ENCODE results near the gene RCN2. TPM values are rescaled to one million over a fixed set of nuclear protein-coding genes. Genes with fewer than 3 reads are reported as not detected.

The RCN2 gene
- 39.7 and 83.2 TPM in 2 replicates for total RNA-seq

DNA sequence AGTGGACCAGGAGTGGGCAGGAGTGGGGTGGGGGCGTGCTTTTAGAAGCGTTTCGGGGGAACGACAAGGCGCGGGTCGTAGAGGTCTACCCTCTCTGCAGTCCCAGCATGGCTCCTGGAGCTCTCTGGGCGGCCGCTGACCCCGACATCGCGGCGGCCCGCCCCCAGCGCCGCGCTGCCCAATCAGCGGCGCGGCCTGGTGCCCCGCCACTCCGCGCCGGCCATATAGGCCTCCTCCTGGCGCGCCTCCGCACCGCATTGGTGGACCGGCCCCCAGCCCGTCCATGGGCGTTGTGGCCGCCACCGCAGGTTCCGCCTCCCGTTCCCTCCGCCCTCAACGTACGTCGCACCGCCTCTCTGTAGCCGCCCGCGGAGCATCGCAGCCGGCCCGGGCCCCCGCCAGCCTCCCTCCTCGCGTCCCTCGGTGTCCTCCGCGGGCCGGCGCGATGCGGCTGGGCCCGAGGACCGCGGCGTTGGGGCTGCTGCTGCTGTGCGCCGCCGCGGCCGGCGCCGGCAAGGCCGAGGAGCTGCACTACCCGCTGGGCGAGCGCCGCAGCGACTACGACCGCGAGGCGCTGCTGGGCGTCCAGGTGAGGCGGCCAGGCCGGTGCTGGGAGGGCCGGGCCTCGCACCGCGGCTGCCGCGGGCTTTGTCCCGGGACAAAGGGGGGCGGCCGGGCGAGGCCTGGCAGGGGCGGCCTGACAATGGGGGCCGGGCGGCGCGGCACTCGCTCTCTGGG lies at the start of gene RCN2:
Gene RCN2, plus strand, starts transcription at position 353 of the 738 bp plus-strand sequence. Its CDS starts 93 bp downstream, at position 446.

DNA sequence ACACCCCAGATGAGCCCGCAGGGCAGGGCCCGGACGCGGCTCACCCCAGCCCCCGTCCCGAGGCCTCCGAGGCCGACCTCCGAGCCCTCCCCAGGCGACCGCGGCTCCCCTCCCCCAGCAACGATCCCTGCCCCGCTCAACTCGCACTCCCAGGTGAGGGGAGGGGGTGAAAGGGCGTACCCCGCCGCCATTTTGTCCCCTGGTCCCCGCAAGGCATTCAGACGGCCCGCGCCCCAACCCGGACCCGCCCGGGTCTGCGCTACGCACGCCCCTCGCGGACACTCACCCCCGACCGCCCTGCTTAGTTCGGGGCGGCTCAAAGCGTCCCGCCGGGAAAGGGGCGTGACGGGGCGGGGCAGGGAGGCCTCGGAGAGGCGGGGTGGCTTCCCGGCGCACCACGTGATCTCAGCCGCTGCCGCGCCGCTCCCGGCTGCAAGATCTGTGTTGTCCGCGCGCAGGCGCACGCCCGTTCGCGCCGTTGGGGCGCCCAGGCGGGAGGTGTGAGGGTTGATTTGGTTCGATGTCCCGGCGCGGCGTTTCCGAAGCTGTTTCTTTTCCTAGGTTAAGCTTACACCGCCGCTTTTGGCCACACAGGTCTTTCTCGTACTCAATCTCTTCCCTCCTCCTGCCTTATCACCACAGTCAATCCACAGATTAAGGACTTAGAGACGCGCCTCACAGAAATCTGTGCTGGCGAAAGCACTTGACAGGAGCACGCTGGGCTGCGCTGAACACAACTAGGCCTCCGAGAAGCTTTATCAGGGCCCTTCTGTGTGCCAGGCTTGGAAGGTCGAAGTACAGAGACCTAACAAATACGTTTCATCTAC lies 26.3 kb upstream of the RCN2 start, which contains the start of gene SCAPER:
Gene SCAPER, minus strand, starts transcription at position 328 of the 827 bp plus-strand sequence. CDS start 21,523 bp downstream, outside the sequence.

DNA sequence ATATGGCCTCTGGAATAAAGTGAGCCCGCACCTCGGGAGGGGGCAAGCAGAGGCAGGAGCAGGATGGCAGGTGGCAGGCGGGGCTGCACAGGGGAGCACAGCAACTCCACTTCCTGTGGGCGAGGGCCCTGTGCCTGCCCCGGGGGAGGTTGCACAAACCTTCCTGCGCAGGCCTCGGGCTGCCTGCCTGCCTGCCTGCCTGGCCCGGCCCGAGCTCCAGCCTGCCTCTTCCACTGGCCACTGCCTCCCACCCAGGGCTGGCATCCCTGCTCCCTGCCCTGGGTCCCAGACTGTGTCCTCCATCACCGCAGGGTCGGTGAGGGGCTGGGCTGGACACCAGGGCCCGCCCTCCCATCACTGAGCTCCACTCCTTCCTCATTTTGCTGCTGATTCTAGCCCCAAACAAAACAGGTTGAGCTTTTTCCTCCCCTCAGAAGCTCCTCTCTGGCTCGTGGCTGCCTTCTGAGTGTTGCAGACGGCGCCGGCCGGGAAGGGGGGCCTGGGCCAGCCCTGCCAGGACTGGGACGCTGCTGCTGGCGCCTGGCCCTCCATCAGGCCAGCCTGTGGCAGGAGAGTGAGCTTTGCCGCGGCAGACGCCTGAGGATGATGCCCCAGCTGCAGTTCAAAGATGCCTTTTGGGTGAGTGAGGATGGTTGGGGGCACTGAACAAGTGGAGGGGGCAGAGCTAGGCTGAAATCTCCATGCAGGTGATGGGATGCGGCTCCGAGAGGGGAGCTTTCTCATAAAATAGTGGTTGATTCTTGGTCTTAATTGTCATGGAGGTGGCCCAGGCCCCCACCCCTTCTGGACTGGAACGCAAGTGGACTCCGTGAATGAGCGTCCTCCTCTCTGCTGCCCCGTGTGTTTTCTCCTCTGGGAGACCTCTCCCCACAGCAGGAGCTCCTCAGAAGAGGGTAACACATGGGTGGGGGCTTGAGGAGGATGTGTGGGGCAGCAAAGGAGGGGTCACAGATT lies 63.7 kb downstream of the RCN2 start, which contains the start of gene PSTPIP1:
Gene PSTPIP1, plus strand, starts transcription at position 156 of the 975 bp plus-strand sequence. Its CDS starts 448 bp downstream, at position 604.

Other genes starting within 250 kb of the RCN2 start
- gene SCAPER, start 26.4 kb upstream of the RCN2 start, total RNA-seq = 6.5 and 8.9 TPM in 2 replicates
- gene PSTPIP1, start 63.4 kb downstream of the RCN2 start, total RNA-seq = 0.17 and 0.73 TPM in 2 replicates
- 249 and 267 TPM in 2 replicates for gene TSPAN3, start 139.4 kb downstream of the RCN2 start, total RNA-seq